Fibroblast of lung (primary cell): ENCODE results near the gene GNAL.

Experiments
- CTCF ChIP-seq, 2 donors: IDR thresholded peaks in 1 of 2; conservative IDR thresholded peaks in 1 of 2; 1 replicate in 1 of 2; 2 replicates in 1 of 2; pipeline ENCODE4 v1.5.1; 2011 to 2012; ENCODE audit warnings: low read length in 2 of 2, control low read depth in 1 of 2, inconsistent platforms in 1 of 2, low read depth in 1 of 2, mild to moderate bottlenecking in 1 of 2
- EZH2 ChIP-seq: IDR thresholded peaks from 2 replicates; pipeline ENCODE4 v1.5.1; 2012; ENCODE audit warnings: low read length, control low read depth, mild to moderate bottlenecking; ENCODE audit errors: missing control alignments

GRCh38 chr18:11676386-11676785, 12.7 kb upstream of the GNAL start:
- TF ChIP-seq CTCF (conservative IDR thresholded peaks at IDR 0.05 in 1 of 2, IDR thresholded peaks at IDR 0.05 in 1 of 2; ENCODE audit: low read depth in 1 of 2, low read length in 2 of 2): no peak
- TF ChIP-seq EZH2: no peak
